ENCODE measurements around the gene LRGUK.

GRCh38 chr7:134187893-134188292 is 60.8 kb downstream of the LRGUK start:
- no peak for TF ChIP-seq POLR2A (IDR thresholded peaks at IDR 0.05; ENCODE audit: low read depth, low read length)
- TF ChIP-seq CTCF (IDR thresholded peaks at IDR 0.05; ENCODE audit: extremely low read depth in 1 of 2, insufficient read depth in 1 of 2, low read depth in 1 of 2, low read length in 2 of 2): no peak
- no peak for TF ChIP-seq POLR2AphosphoS5 (IDR thresholded peaks at IDR 0.05; ENCODE audit: insufficient read depth, low read depth, low read length)
- no peak for TF ChIP-seq MAX (IDR thresholded peaks at IDR 0.05; ENCODE audit: insufficient read depth, insufficient read length)
- TF ChIP-seq EZH2 (IDR thresholded peaks at IDR 0.05; ENCODE audit: borderline replicate concordance, low read depth, low read length, severe bottlenecking): no peak
- TF ChIP-seq FOS (IDR thresholded peaks at IDR 0.05; ENCODE audit: borderline replicate concordance, insufficient read depth, low read length): no peak
